Ecto neural progenitor cell (in vitro differentiated cells): Measurements from ENCODE around the gene NDFIP2.
"Not testable (repeated sequence)": the region's sequence is repeated elsewhere in the genome, so short reads cannot be mapped to it uniquely, and the experiment has no call there.

Experiments used
- DNase-seq: peaks from one replicate; pipeline ENCODE4 v3.0.0-alpha.2; 2018; ENCODE audit warnings: low spot score

NDFIP2 gene

DNA sequence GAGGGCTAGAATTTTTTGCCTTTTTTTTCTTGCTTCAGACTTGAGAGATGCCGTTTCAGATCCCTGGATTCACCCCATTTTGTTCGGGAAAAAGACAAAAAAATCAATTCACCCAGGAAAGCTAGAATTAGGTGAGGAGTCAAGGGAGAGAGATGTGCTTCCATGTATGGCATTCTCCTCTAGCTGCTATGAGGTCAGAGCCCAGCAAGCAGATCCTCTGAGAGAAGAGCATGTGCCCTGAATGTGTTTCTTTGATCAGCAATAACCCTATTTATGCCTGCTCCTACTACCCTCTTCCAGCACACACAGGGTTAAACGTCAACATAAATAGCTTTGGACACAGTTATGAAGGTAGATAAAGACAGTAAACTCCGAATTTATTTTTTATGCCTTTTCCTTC lies 53.6 kb downstream of the NDFIP2 start:
- DNase-seq, result no peak

GRCh38 chr13:79538757-79539156 lies 57.8 kb downstream of the NDFIP2 start:
- DNase-seq, result no peak

- DNase-seq, result no peak
Measured at GRCh38 chr13:79540504-79540903, 59.5 kb downstream of the NDFIP2 start.

GRCh38 chr13:79541426-79542049 lies 60.6 kb downstream of the NDFIP2 start:
- no peak for DNase-seq

GRCh38 chr13:79543883-79544282 lies 62.9 kb downstream of the NDFIP2 start:
- DNase-seq, result no peak

GRCh38 chr13:79547211-79548195 lies 66.5 kb downstream of the NDFIP2 start:
- no peak for DNase-seq

GRCh38 chr13:79548902-79549301 lies 67.9 kb downstream of the NDFIP2 start:
- no peak for DNase-seq

DNA sequence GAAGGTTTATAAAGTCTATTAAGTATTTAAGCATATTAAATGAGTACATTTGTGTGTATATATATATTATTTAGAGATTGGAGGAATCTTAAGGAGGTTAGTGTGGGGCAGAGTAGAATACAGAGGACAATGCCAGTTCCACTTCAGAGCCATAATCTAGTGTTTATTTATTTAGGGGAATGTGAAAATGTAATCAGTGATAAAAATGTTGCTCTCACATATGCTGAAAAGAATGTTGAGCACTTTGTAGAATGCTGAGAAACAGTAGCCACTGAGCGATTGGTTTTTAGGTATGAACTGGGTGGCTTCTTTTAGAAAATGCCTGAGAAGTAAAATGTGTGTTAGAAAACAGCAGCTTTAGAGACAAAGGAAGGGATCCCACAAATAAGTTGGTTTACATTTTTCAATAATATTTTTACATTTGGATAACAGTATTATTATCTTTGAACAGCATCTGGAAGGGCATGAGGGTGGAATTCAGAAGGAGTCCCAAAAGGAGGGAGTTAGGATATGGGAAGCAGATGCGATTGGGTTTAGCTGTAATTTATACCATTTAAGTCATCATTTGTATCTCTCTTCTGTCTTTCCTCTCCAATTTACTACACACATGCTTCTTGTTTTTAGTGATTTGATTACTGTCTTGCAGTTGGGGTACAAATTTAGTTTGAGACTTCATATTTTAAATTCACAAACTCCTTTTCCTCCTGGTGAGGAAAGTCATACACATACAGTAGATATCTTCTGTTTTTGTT lies 68.6 kb downstream of the NDFIP2 start:
- DNase-seq, result no peak

GRCh38 chr13:79557666-79558065 lies 76.7 kb downstream of the NDFIP2 start:
- DNase-seq, result no peak

DNA sequence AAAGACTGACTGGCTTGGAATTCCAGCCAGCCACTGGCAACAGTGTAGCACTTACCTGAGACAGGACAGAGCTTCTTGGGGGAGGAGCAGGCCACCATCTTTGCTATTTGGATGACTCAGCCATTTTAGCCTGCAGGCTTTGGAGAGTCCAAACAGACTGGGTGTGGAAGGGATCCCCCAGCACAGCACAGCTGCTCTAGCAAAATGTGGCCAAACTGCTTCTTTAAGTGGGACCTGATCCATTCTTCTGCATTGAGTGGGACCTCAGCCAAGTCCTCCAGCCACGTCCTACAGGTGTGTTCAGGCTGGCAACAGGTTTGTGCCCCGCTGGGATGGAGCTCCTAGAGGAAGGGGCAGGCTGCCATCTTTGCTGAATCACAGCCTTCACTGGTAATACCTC lies 80.0 kb downstream of the NDFIP2 start:
- DNase-seq, result no peak

DNA sequence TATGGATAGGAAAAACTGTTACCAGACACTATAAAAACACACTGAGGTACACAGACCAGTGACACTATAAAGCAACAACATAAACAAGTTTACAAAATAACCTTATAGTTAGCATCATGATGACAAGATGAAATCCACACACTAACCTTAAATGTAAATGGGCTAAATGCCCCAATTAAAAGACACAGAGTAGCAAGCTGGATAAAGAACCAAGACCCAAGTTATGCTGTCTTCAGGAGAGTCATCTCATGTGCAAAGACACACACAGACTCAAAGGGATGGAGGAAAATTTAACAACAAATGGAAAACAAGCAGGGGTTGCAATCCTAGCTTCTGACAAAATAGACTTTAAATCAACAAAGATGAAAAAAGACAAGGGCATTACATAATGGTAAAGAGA lies 81.6 kb downstream of the NDFIP2 start:
- no peak for DNase-seq

GRCh38 chr13:79566118-79566517 lies 85.2 kb downstream of the NDFIP2 start:
- DNase-seq, result no peak

GRCh38 chr13:79571147-79571546 lies 90.2 kb downstream of the NDFIP2 start:
- no peak for DNase-seq

DNA sequence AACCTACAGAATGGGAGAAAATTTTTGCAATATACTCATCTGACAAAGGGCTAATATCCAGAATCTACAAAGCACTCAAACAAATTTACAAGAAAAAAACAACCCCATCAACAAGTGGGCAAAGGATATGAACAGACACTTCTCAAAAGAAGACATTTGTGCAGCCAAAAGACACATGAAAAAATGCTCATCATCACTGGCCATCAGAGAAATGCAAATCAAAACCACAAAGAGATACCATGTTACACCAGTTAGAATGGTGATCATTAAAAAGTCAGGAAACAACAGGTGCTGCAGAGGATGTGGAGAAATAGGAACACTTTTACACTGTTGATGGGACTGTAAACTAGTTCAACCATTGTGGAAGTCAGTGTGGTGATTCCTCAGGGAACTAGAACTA lies 92.9 kb downstream of the NDFIP2 start:
- DNase-seq, result not testable (repeated sequence)

GRCh38 chr13:79581870-79582315 lies 100.9 kb downstream of the NDFIP2 start:
- peak; percentile 66 for DNase-seq

DNA sequence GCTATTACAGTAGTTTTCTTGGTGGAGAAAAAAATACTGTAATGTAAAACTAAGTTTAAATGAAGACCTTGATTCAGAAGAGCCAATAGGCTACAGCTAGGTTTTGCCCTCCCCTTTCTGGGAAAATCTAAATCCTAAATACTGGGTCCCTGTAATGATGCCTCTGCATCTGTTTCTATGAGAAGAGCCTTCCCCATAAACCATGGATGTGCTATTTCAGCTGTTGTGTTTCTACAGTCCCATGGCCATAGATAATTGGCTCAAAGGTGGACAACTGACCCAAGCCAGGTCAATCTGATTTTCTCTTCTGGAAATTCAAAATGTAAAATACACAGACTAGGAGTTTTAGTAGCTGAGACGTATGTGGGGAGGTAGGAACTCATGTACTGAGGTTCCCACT lies 101.9 kb downstream of the NDFIP2 start:
- DNase-seq, result no peak

- no peak for DNase-seq
Measured at GRCh38 chr13:79585033-79585432, 104.1 kb downstream of the NDFIP2 start.

DNA sequence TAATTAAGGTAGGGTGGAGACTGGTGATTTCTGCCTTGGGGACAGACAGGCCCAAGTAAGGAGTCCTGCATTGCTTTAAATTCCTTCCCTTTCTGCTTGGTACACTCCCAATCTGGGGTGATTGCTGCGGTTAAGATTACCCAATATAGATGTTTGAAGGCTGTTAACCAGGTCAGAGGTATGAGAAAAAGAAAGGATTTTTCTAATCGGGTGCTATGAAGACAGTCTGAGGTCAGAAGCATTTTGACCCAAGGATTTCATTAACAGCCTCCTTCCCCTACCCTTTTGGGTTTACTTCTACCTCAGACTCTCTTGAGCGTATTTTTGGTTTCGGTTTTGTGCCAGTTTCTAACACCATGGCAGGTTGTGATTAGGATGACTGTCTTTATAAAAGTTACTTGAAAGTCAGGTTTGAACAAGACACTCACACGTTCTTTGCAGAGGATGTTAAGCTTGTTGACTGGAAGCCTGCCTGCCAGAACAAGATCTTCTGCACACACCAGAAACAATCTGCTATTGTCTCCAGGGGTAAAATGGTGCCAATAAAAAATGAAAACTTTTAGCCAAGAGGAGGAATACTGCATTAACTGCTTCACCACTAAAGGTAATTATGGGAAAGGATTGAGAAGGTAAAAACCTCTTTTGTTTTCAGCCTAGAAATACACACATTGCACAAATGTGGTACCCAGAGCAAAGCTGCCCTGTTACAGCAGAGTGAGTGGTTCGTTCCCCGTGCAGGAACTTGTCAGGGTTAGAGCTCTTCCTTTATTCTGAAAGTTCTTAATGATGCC lies 108.8 kb downstream of the NDFIP2 start:
- no peak for DNase-seq

GRCh38 chr13:79590394-79590676 lies 109.4 kb downstream of the NDFIP2 start:
- DNase-seq, result no peak

GRCh38 chr13:79591493-79591892 lies 110.5 kb downstream of the NDFIP2 start:
- no peak for DNase-seq

DNA sequence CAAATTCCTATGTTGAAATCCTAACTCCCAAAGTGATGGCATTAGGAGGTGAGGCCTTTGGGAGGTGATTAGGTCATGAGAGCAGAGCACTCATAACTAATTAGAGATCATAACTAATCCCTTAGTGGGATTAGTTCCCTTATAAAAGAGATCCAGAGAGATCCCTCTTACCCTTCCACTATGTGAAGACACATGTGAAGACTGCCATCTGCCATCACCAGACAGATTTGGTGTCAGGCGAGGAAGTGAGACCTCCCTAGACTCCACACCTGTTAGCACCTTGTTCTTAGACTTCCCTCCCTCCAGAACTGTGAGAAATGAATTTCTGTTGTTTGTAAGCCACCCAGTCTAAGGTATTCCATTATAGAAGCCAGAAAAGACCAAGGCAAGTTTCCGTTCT lies 112.2 kb downstream of the NDFIP2 start:
- DNase-seq, result no peak
